Measurements from ENCODE around the gene KIF26B. TPM values are rescaled to one million over a fixed set of nuclear protein-coding genes. Genes with fewer than 3 reads are reported as not detected.

KIF26B gene
- total and polyA plus RNA-seq, 10 of the 15 experiments (the other 5 are each of a cell fraction or from before 2014, with no cell fraction given): 0.35 to 11.6 (median 2.2) TPM

- ChIA-PET CTCF (no interaction called here), POLR2A (no interaction called here), SMC1A (ENCODE audit: uncharacterized antibody, unreplicated experiment) (no interaction called here), RAD21 (ENCODE audit: unreplicated experiment) (no interaction called here)
- ATAC-seq (no peak), DNase-seq (ENCODE audit: low read depth, low spot score) (no peak), FAIRE-seq (no peak)
- H3K27me3 ChIP-seq (replicated peaks in 1 of 2; ENCODE audit: control insufficient read depth in 2 of 2, insufficient read depth in 2 of 2, low read length in 1 of 2): 0 out of 4 replicates have a peak, but pooled peaks cover 0 to 3% of the 10 kb centered on the region in 2 experiments
- no peak overlapping the region for H3K9ac ChIP-seq (ENCODE audit: control insufficient read depth, insufficient read depth, low read length)
- no peaks in the 10 kb centered on the region for H3K4me1 ChIP-seq (ENCODE audit: control insufficient read depth, insufficient read depth, low read length)
- in situ Hi-C loops (cut with MboI) (no loop called here), intact Hi-C loops (cut with micrococcal nuclease; ENCODE audit: unreplicated experiment) (no loop called here)
- H3K27ac ChIP-seq (ENCODE audit: control insufficient read depth, insufficient read depth): no peak overlapping the region
- no peak overlapping the region for H2AFZ ChIP-seq (ENCODE audit: control insufficient read depth, low read depth, low read length)
- TF ChIP-seq CBX5 (IDR thresholded peaks at IDR 0.05; ENCODE audit: low read depth) (no peak), CTCF (IDR thresholded peaks at IDR 0.05 in 2 of 3, conservative IDR thresholded peaks at IDR 0.05 in 1 of 3; ENCODE audit: control insufficient read depth in 2 of 3, extremely low read depth in 1 of 3, insufficient read depth in 1 of 3, low read depth in 3 of 3, low read length in 3 of 3) (no peak), EZH2 (IDR thresholded peaks at IDR 0.05; ENCODE audit: borderline replicate concordance, control insufficient read depth, low read depth, low read length) (no peak), CEBPZ (IDR thresholded peaks at IDR 0.05; ENCODE audit: low read depth, low read length) (no peak), STAT3 (IDR thresholded peaks at IDR 0.05; ENCODE audit: low read depth, low read length) (no peak), GATAD2B (conservative IDR thresholded peaks at IDR 0.05; ENCODE audit: low read depth) (no peak)
- no peak overlapping the region for H3K4me3 ChIP-seq
- H3K79me2 ChIP-seq (ENCODE audit: control insufficient read depth, insufficient read depth, low read length): no peaks in the 10 kb centered on the region
- H3K4me2 ChIP-seq (ENCODE audit: control insufficient read depth, insufficient read depth): no peak overlapping the region
- BruUV-seq (replicated peaks): no TSS peak
- H3K9me3 ChIP-seq (replicated peaks; ENCODE audit: control insufficient read depth, insufficient read depth, low read length): no peaks in the 10 kb centered on the region; the same call in 2 of the 3 replicates
- no peaks in the 10 kb centered on the region for H3K36me3 ChIP-seq (ENCODE audit: control insufficient read depth in 2 of 2, insufficient read depth in 2 of 2, low read length in 1 of 2)
- H4K20me1 ChIP-seq (ENCODE audit: control insufficient read depth, insufficient read depth): no peaks in the 10 kb centered on the region
- WGBS (ENCODE audit: insufficient coverage, insufficient replicate concordance, low lambda C conversion rate, missing lambda C conversion rate): 57% methylated on average over 5 of the region's 5 CpGs
Measured at GRCh38 chr1:245398180-245398579, 243.4 kb downstream of the KIF26B start.
